Measurements from ENCODE around the gene SFT2D2.

GRCh38 chr1:168202941-168203654 is 22.7 kb upstream of the SFT2D2 start:
- no peak for TF ChIP-seq CTCF (IDR thresholded peaks at IDR 0.05; ENCODE audit: low read length)
- no peak for TF ChIP-seq EZH2 (optimal IDR thresholded peaks at IDR 0.05; ENCODE audit: low read depth, low read length)
- no peak for TF ChIP-seq EZH2phosphoT487 (IDR thresholded peaks at IDR 0.05; ENCODE audit: low read length)
